NCI-H2196 (cell line): ENCODE results near the gene EGR2.
"Not testable (repeated sequence)": the region's sequence is repeated elsewhere in the genome, so short reads cannot be mapped to it uniquely, and the experiment has no call there.

Experiments used
- DNase-seq: peaks from one replicate; lab custom pipeline; 2025; ENCODE audit not compliant: unreplicated experiment; lab: John Stamatoyannopoulos, UW

EGR2 gene

GRCh38 chr10:62795762-62796161 lies 20.4 kb downstream of the EGR2 start:
- no peak for DNase-seq

- DNase-seq = no peak
Measured at GRCh38 chr10:62795100-62795499, 21.1 kb downstream of the EGR2 start.

- DNase-seq = no peak
Measured at GRCh38 chr10:62794306-62794705, 21.9 kb downstream of the EGR2 start.

- DNase-seq = no peak
Measured at GRCh38 chr10:62792261-62792660, 23.9 kb downstream of the EGR2 start.

GRCh38 chr10:62790571-62790970 lies 25.6 kb downstream of the EGR2 start:
- no peak for DNase-seq

GRCh38 chr10:62790019-62790555 lies 26.1 kb downstream of the EGR2 start:
- no peak for DNase-seq

- no peak for DNase-seq
Measured at GRCh38 chr10:62788861-62789467, 27.2 kb downstream of the EGR2 start.

GRCh38 chr10:62788285-62788684 lies 27.9 kb downstream of the EGR2 start:
- DNase-seq = not testable (repeated sequence)

- not testable (repeated sequence) for DNase-seq
Measured at GRCh38 chr10:62784537-62784936, 31.6 kb downstream of the EGR2 start.

GRCh38 chr10:62779487-62780248 lies 36.5 kb downstream of the EGR2 start:
- DNase-seq = no peak

GRCh38 chr10:62778125-62778524 lies 38.0 kb downstream of the EGR2 start:
- DNase-seq = no peak

GRCh38 chr10:62772186-62772974 lies 43.8 kb downstream of the EGR2 start:
- no peak for DNase-seq

- no peak for DNase-seq
Measured at GRCh38 chr10:62769574-62770242, 46.5 kb downstream of the EGR2 start.

GRCh38 chr10:62766386-62766785 lies 49.8 kb downstream of the EGR2 start:
- DNase-seq = no peak

- DNase-seq = no peak
Measured at GRCh38 chr10:62765726-62766125, 50.4 kb downstream of the EGR2 start.

- no peak for DNase-seq
Measured at GRCh38 chr10:62764011-62764410, 52.2 kb downstream of the EGR2 start.

- DNase-seq = no peak
Measured at GRCh38 chr10:62763155-62763554, 53.0 kb downstream of the EGR2 start.
